ENCODE results near the gene VSTM4.
A peak's percentile ranks its signal among the peaks of the same experiment; 100 is the strongest.

The VSTM4 gene

DNA sequence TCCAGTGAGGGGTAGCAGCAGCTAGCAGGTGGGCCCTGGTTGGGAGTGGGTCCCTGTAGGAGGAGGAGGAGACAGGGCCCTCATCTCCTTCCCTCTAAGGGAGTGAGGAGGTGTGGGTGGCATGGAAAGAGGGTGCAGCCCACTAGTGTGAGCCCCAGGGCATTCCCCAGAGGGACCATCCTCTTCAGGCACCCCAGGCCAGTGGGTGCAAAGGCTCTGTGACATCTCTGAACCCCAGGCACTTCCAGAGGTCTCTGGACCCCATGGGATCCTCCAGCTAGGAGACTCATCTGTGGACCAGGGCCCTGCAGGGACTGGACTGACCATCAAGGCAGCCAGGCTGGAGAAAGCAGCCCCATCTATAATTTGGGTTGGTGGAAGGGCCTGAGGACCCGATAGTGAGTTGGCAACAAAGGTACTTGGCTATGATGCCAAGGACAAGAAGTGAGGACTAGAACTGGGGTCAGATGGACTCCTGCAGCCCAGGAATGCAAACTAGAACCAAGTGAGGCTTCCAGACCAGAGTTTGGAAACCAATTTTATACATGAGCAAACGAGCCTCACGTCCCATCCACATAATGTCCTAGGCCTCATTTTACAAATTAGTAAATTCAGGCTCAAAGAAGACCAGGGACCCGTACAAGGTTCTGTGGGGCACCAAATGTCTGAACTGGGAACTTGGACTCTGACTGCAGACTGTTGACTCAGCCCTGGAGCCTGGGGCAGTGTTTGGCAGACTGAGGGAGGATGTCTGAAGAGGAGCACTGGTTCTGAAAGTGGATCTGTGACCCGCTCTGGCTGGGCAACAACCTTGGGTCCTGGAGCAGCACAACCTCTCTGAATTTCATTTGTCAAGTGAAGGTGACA lies 1.4 kb upstream of the VSTM4 start:
- no peak for DNase-seq

DNA sequence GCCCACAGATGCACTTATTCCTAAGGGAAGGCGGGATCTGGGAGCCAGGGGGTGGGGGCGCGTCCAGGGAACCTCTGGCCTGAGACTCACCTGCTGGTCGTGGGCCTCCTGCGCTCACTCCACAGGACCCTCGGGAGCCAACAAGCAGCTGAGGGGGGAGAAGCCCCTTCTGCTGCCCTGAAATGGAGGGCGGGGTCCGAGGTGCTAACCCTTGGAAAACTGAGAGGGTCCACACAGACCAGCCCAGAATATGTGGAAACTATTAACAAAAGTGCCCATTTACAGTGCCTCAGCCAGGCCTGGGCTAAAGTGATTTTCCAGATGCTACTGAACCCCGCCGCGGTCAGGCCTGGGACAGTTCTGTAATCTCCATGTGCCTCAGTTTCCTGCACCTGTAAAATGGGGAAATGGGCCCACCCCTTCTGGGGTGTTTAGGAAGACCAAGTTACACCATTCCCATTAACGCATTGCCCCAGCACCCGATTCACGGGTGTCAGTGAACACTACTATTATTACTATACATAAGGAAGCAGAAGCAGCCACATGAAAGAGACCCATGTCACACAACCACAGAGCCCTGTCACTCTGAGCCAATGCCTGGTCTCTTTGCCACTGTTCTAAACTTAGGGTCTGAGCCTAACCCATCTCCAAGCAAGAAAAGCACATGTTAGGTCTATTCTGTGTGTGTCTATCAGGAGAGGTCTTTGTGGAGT lies 630 bp upstream of the VSTM4 start:
- DNase-seq, result peak; percentile 54

GRCh38 chr10:49114718-49115014 lies 656 bp downstream of the VSTM4 start:
- no peak for DNase-seq

DNA sequence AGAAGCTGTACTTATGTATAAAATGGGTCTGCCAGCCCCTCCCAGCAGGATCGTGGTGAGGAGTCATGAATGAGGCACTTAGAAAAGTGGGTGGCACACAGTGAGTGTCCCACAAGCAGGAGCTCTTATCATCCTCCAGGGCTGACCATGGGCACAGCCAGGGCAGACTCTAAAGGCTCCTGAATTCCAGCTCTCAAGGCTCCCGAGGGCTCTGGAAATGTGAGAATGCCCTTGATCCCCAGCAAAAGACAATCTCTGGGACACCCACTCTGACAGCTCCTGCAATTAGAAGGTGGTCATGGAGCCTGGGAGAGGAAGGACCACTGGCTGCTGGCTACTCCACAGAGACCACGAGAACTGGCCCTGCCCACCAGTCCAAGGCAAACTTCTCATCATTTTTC lies 1.6 kb downstream of the VSTM4 start:
- DNase-seq, result no peak

- no peak for DNase-seq
Observed at GRCh38 chr10:49112851-49113250, 2.5 kb downstream of the VSTM4 start.

DNA sequence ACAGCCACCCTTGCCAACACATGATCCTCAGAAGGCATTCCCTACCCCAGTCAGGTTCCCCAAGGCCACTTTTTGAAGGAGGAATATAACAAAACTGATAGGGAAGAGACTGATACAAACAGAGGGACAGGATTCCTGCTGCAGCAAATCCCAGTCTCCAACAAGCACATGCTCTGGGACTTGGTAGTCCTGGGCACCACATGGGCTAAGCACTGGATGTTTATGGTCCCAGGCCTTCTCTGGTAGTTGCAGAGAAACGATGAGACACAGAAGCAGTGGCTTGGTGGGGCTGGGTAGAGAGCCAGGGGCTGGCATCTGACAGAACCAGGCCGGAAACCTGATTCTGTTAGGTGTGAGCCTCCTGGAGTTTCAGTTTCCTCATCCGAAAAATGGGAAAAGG lies 3.2 kb downstream of the VSTM4 start:
- DNase-seq, result no peak

DNA sequence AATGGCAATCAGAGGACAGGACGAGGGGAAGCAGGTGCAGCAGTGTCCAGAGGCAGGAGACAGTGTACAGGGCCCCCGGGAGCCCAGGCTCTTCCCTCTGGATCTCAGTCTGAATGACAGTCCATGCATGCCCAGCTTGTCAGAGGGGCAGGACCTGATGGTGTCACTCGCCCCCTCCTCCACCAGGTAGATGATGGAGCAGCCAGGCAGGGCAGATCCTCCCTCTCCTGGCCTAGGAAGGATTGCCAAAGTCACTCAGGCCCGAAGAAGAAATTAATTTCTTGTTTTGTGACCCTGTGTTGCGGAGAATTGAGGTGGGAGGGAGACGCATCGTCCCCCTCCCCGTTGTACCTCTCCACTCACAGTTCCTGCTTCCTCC lies 4.0 kb downstream of the VSTM4 start:
- DNase-seq, result no peak

DNA sequence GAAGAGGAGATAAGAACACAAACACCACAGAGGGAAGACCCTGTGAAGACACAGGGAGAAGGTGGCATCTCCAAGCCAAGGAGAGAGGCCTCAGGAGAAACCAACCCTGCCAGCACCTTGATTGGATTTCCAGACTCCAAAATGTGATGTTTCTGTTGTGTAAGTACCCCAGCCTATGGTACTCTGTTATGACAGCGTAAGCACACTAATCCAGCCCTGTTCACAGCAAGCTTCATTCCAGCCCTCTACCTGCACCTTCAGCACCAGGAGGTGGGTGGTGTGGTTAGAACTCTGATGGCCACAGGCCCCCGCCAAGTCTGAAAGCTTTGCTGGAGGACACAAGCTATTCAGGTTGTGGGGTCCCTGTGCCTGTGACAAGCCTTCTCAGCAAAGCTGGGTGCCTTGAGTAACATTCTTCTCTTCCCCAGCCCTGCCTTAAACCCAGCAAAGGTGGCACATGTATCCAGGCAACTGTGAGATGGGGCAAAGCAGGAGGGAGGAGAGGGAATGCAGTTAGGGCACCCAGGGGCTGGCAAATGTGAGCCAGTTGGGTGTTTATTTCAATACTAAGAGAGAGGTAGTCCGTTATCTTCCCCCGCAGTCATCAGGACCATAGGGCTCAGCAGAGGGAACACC lies 4.5 kb downstream of the VSTM4 start:
- DNase-seq, result no peak

DNA sequence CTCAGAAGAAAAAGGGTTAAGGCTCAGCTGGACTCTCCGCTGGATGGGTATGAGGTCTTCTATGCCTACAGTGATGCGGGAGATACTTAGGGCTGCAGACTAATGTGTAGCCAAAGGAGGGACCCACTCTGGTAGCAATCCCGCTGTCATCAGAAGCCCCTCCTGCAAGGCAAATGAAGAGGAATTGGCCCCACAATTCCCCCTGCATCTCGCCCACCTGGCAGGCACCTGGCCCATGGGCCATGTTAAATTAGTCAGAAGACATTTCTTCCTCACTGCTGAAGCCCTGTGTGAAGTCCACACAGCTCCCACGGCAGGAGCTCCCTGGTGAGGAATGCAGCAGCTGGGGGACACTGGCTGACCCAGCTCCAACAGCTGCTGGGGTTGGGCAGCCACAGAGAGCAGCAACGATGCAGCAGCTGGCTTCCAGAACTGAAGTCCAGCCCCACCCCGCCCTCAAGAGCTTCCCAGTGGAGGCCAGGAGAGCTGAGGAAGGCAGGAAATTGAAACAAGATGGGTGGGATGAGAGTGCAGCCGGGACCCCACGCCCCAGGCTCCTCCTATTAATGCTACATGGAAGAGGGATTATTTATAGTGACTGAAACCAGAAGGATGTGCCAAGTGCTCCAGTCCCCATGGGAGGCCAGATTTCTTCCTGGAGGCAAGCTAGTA lies 5.5 kb downstream of the VSTM4 start:
- DNase-seq, result no peak

DNA sequence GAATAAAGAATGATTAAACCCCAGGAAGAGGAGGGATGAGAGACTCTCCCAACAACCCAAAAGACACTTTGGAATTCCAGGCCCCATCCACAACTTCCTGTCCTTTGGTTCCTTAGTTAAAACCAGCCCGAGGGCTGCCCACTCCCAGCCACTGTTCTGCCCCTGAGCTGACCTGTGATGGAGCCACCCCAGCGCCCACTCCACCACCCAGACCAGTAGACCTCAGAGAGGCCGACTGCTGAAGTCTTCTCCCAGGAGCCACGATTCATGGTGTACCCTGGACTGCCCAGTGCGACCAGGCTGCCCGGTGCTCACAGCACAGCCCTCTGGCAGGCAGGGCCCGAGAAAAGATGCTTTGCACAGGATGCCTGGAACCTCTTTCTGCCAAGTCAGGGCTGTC lies 6.7 kb downstream of the VSTM4 start:
- no peak for DNase-seq

- no peak for DNase-seq
Observed at GRCh38 chr10:49107887-49108267, 7.4 kb downstream of the VSTM4 start.

DNA sequence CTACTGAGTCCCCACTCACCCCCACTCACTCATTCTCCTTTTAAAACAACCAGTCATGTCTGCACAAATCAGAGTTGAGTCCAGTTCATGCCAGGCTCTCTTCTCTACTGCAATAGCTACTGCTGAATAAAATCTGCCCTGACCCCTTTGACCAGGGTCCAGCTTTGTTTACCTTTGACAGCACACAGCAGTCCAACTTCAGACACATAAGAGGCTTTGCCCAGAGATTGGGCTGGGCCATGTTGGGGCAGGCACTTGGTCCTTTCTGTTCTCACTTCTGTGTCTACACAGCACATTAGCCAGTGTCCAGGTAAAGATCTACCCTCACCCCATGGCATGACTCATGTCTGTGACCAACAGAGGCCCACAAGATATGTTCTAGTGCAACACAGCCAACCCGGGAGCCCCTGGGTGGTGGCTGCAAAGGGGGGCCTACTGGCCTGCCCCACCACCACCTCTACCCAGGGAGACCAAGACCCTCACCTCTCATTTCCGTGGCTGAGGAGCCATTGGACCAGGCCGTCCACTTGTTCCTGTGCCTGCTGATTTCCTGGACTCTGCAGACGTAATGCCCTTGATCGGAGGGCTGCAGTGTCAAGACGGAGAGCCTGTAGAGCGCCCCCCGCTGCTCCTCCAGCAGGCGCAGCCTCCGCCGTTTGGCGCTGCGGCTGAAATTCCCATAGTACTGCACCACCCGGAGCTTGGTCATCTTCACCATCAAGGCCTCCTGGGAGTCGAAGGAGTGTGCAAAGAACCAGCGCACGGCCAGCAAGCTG lies 8.0 kb downstream of the VSTM4 start:
- DNase-seq, result no peak

GRCh38 chr10:49106451-49106850 lies 8.9 kb downstream of the VSTM4 start:
- DNase-seq, result no peak

DNA sequence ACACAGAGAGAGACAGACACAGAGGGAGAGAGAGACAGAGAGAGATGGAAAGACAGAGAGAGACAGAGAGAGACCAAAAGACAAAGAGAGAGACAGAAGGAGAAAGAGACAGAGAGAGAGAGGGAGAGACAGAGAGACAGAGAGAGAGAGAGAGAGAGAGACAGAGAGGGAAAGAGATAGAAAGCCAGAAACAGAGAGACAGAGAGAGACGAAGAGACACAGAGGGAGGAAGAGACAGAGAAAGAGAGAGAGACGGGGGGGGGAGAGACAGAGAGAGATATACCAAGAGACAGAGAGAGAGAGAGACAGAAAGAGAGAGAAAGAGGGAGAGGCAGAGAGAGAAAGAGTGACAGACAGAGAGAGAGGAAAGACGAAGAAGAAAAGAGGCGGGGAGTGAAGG lies 10.2 kb downstream of the VSTM4 start:
- DNase-seq, result no peak

- no peak for DNase-seq
Observed at GRCh38 chr10:49104323-49104722, 11.0 kb downstream of the VSTM4 start.

DNA sequence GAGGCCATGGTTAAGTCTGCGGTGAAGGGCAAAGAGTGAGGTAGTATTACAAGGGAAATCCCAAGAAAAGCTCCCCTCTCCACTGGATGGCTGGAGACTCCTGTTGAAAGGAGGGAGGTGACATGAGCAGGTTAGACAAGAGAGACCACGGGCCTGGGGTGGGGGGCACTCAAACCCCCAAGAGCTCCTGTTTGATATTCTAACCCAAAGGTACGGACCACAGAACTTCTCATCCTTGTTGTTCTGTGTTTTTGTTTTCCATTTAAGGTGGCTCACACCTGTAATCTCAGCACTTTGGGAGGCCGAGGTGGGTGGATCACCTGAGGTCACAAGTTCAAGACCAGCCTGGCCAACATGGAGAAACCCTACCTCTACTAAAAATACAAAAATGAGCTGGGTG lies 11.6 kb downstream of the VSTM4 start:
- no peak for DNase-seq

GRCh38 chr10:49099046-49099445 lies 16.3 kb downstream of the VSTM4 start:
- DNase-seq, result no peak

- no peak for DNase-seq
Observed at GRCh38 chr10:49096890-49097445, 18.4 kb downstream of the VSTM4 start.

DNA sequence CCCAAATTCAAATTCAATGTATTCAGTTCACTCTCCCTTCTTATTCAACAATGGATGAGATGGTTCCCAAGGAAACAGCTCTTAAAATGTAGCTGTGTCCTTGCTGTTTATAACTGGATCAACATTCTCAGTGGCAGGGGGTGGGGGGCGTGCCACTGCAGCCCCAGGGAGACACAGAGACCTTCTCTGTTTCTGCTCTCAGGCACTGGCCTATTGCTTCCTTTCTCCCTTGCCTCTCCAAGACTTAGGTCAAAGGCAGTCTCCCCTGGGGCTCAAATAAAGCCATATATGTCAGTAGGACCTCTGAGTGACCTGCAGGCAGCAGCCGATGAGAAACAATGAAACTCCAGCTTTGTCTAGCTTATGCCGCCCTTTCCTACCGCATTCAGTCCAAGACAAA lies 20.7 kb downstream of the VSTM4 start:
- DNase-seq, result no peak

DNA sequence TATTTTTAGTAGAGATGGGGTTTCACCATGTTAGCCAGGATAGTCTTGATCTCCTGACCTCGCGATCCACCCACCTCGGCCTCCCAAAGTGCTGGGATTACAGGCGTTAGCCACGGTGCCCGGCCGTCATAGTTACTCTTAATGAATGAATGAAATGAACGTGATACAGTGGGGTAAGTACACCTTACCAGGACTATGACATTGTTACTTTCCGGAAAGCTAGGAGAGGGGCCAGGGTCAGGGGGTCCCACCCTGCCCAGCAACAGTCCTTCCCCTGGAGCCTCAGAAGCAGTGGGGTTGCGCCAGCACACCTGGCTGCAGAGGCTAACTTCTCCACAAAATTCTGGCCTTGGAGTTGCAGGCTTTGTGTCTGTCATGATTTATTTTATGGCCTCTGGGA lies 21.4 kb downstream of the VSTM4 start:
- DNase-seq, result no peak

DNA sequence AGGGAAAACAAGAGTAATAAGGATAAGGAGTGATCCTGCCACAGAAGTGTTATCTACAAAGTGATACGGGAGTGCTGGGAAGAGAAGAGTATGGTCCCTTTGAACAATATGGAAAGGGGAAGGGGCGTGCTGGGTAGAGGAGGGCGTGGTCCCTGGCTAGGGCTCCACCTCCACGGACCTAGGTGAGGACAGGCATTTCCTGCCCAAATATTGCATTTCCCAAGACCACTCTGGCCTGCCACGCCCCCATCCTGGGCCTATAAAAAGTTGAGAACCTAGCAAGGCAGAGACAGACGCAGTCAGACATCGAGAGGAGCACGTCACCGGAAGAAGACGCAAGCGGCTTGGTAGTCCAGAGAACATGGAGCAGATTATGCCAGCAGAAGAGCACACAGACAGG lies 22.8 kb downstream of the VSTM4 start:
- no peak for DNase-seq

DNA sequence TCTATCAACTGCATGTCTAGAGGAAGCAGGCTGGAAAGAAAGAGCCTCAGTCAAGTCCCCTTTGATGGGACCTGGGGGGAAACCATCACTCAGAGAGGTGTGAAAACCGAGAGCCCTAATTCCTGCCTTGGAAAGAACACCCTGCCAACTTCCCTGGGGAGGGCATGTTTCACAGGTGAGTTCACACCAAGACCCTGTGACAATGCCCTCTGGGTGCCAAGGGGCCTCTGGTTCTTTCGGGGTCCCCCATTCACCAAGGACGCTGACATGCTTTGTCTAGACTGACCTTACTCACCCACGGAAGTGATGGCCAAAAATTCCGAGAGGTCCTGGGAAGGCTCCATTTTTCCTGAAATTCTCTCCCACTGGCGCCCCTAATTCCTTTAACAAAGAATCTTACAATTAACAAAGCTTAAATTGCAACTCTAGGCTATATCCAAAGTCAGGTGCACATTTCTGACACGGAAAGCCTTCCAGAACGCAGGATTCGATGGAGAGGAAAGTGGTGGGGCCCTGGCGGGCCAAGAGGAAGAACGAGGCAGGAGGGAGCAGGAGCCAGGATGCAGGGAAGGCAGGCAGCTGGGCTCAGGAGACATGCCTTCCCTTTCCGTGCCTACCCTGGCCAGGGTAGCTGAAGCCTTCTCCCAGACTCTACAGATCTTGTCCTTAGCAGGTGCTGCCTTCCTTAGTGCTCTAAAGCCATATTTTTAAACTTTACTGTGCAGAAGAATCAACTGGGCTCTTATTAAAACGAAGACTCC lies 23.7 kb downstream of the VSTM4 start:
- DNase-seq, result no peak

Measured in activated CD4-positive, alpha-beta T cell treated with anti-CD3 and anti-CD28 coated beads, Interleukin-2, Interleukin-6, amounts not matched to agents 100 ng/mL and 50 ng/mL, durations not matched to agents 16 hours and 8 hours (primary cell).